ENCODE data around the gene CELF5. TPM values are rescaled to one million over a fixed set of nuclear protein-coding genes. Genes with fewer than 3 reads are reported as not detected.
"Not testable (repeated sequence)": the region's sequence is repeated elsewhere in the genome, so short reads cannot be mapped to it uniquely, and the experiment has no call there.

Gene CELF5
- total RNA-seq, 1 donor from 2014 or later: not detected

GRCh38 chr19:3190921-3191805 is 33.3 kb upstream of the CELF5 start:
- no peaks in the 10 kb centered on the region for H3K9me3 ChIP-seq (ENCODE audit: control insufficient read depth in 3 of 3, low read length in 3 of 3)
- H3K27me3 ChIP-seq (ENCODE audit: control insufficient read depth in 3 of 3, insufficient read depth in 3 of 3, low read length in 3 of 3): no peaks in the 10 kb centered on the region
- H3K27ac ChIP-seq (ENCODE audit: low read depth, low read length): no peak overlapping the region
- H3K9ac ChIP-seq (ENCODE audit: low read depth in 1 of 3, low read length in 3 of 3): no peak overlapping the region
- H3K36me3 ChIP-seq (ENCODE audit: control insufficient read depth in 3 of 3, insufficient read depth in 3 of 3, low read length in 3 of 3): peaks cover 0 to 6% (median 3%) of the 10 kb centered on the region in 3 donors
- H3K4me1 ChIP-seq (ENCODE audit: control insufficient read depth in 3 of 3, insufficient read depth in 3 of 3, low read length in 3 of 3): peaks cover 16 to 24% (median 17%) of the 10 kb centered on the region in 3 donors
- no peak overlapping the region for H3K4me3 ChIP-seq (ENCODE audit: low read length in 3 of 3)

GRCh38 chr19:3191806-3192104 is 32.7 kb upstream of the CELF5 start:
- H3K4me1 ChIP-seq (ENCODE audit: control insufficient read depth in 3 of 3, insufficient read depth in 3 of 3, low read length in 3 of 3): peaks cover 11 to 18% (median 12%) of the 10 kb centered on the region in 3 donors
- H3K27me3 ChIP-seq (ENCODE audit: control insufficient read depth in 3 of 3, insufficient read depth in 3 of 3, low read length in 3 of 3); H3K9me3 ChIP-seq (ENCODE audit: control insufficient read depth in 3 of 3, low read length in 3 of 3); H3K36me3 ChIP-seq (ENCODE audit: control insufficient read depth in 3 of 3, insufficient read depth in 3 of 3, low read length in 3 of 3); H3K27ac ChIP-seq (ENCODE audit: low read depth, low read length); H3K4me3 ChIP-seq (ENCODE audit: low read length in 3 of 3); H3K9ac ChIP-seq (ENCODE audit: low read depth in 1 of 3, low read length in 3 of 3): not testable (repeated sequence)

GRCh38 chr19:3192228-3192635 is 32.2 kb upstream of the CELF5 start:
- no peak overlapping the region for H3K9ac ChIP-seq (ENCODE audit: low read depth in 1 of 3, low read length in 3 of 3)
- H3K9me3 ChIP-seq (ENCODE audit: control insufficient read depth in 3 of 3, low read length in 3 of 3): no peaks in the 10 kb centered on the region
- H3K27me3 ChIP-seq (ENCODE audit: control insufficient read depth in 3 of 3, insufficient read depth in 3 of 3, low read length in 3 of 3): no peaks in the 10 kb centered on the region
- H3K4me1 ChIP-seq (ENCODE audit: control insufficient read depth in 3 of 3, insufficient read depth in 3 of 3, low read length in 3 of 3): peaks cover 6 to 14% (median 8%) of the 10 kb centered on the region in 3 donors
- peaks cover 0 to 9% (median 3%) of the 10 kb centered on the region in 3 donors for H3K36me3 ChIP-seq (ENCODE audit: control insufficient read depth in 3 of 3, insufficient read depth in 3 of 3, low read length in 3 of 3)
- H3K27ac ChIP-seq (ENCODE audit: low read depth, low read length): no peak overlapping the region
- no peak overlapping the region for H3K4me3 ChIP-seq (ENCODE audit: low read length in 3 of 3)

- H3K4me1 ChIP-seq (ENCODE audit: control insufficient read depth in 3 of 3, insufficient read depth in 3 of 3, low read length in 3 of 3): peaks cover 2 to 9% (median 3%) of the 10 kb centered on the region in 3 donors
- peaks cover 0 to 9% (median 3%) of the 10 kb centered on the region in 3 donors for H3K36me3 ChIP-seq (ENCODE audit: control insufficient read depth in 3 of 3, insufficient read depth in 3 of 3, low read length in 3 of 3)
- H3K27ac ChIP-seq (ENCODE audit: low read depth, low read length): no peak overlapping the region
- no peaks in the 10 kb centered on the region for H3K9me3 ChIP-seq (ENCODE audit: control insufficient read depth in 3 of 3, low read length in 3 of 3)
- no peak overlapping the region for H3K4me3 ChIP-seq (ENCODE audit: low read length in 3 of 3)
- no peak overlapping the region for H3K9ac ChIP-seq (ENCODE audit: low read depth in 1 of 3, low read length in 3 of 3)
- no peaks in the 10 kb centered on the region for H3K27me3 ChIP-seq (ENCODE audit: control insufficient read depth in 3 of 3, insufficient read depth in 3 of 3, low read length in 3 of 3)
These were observed 31.8 kb upstream of the CELF5 start for GRCh38 chr19:3192684-3193083.

GRCh38 chr19:3193256-3194105 is 31.0 kb upstream of the CELF5 start:
- no peaks in the 10 kb centered on the region for H3K9me3 ChIP-seq (ENCODE audit: control insufficient read depth in 3 of 3, low read length in 3 of 3)
- H3K36me3 ChIP-seq (ENCODE audit: control insufficient read depth in 3 of 3, insufficient read depth in 3 of 3, low read length in 3 of 3): peaks cover 0 to 9% (median 3%) of the 10 kb centered on the region in 3 donors

GRCh38 chr19:3194106-3195087 is 30.1 kb upstream of the CELF5 start:
- H3K9ac ChIP-seq (ENCODE audit: low read depth in 1 of 3, low read length in 3 of 3): no peak overlapping the region
- H3K36me3 ChIP-seq (ENCODE audit: control insufficient read depth in 3 of 3, insufficient read depth in 3 of 3, low read length in 3 of 3): peaks cover under 1 to 7% (median 5%) of the 10 kb centered on the region in 3 donors
- no peaks in the 10 kb centered on the region for H3K27me3 ChIP-seq (ENCODE audit: control insufficient read depth in 3 of 3, insufficient read depth in 3 of 3, low read length in 3 of 3)
- no peak overlapping the region for H3K4me3 ChIP-seq (ENCODE audit: low read length in 3 of 3)
- no peak overlapping the region for H3K27ac ChIP-seq (ENCODE audit: low read depth, low read length)
- H3K4me1 ChIP-seq (ENCODE audit: control insufficient read depth in 3 of 3, insufficient read depth in 3 of 3, low read length in 3 of 3): no peaks in the 10 kb centered on the region
- no peaks in the 10 kb centered on the region for H3K9me3 ChIP-seq (ENCODE audit: control insufficient read depth in 3 of 3, low read length in 3 of 3)

More at GRCh38 chr19:3193256-3194105, 31.0 kb upstream of the CELF5 start:
- Histone ChIP-seq H3K27ac (ENCODE audit: low read depth, low read length) (no peak overlapping the region), H3K4me1 (ENCODE audit: control insufficient read depth in 3 of 3, insufficient read depth in 3 of 3, low read length in 3 of 3) (peaks cover 0 to 2% (median 0%) of the 10 kb centered on the region in 3 donors), H3K9ac (ENCODE audit: low read depth in 1 of 3, low read length in 3 of 3) (no peak overlapping the region), H3K27me3 (ENCODE audit: control insufficient read depth in 3 of 3, insufficient read depth in 3 of 3, low read length in 3 of 3) (no peaks in the 10 kb centered on the region), H3K4me3 (ENCODE audit: low read length in 3 of 3) (no peak overlapping the region)

GRCh38 chr19:3196064-3196932 is 28.2 kb upstream of the CELF5 start:
- no peak overlapping the region for H3K4me3 ChIP-seq (ENCODE audit: low read length in 3 of 3)
- H3K4me1 ChIP-seq (ENCODE audit: control insufficient read depth in 3 of 3, insufficient read depth in 3 of 3, low read length in 3 of 3): no peaks in the 10 kb centered on the region
- H3K9me3 ChIP-seq (ENCODE audit: control insufficient read depth in 3 of 3, low read length in 3 of 3): no peaks in the 10 kb centered on the region
- no peaks in the 10 kb centered on the region for H3K27me3 ChIP-seq (ENCODE audit: control insufficient read depth in 3 of 3, insufficient read depth in 3 of 3, low read length in 3 of 3)
- H3K9ac ChIP-seq (ENCODE audit: low read depth in 1 of 3, low read length in 3 of 3): no peak overlapping the region
- peaks cover 0 to 8% (median 5%) of the 10 kb centered on the region in 3 donors for H3K36me3 ChIP-seq (ENCODE audit: control insufficient read depth in 3 of 3, insufficient read depth in 3 of 3, low read length in 3 of 3)
- no peak overlapping the region for H3K27ac ChIP-seq (ENCODE audit: low read depth, low read length)

- peaks cover 0 to 11% (median 5%) of the 10 kb centered on the region in 3 donors for H3K36me3 ChIP-seq (ENCODE audit: control insufficient read depth in 3 of 3, insufficient read depth in 3 of 3, low read length in 3 of 3)
These were observed 27.6 kb upstream of the CELF5 start for GRCh38 chr19:3196933-3197205.

More at GRCh38 chr19:3196933-3197205, 27.6 kb upstream of the CELF5 start:
- no peak overlapping the region for H3K9ac ChIP-seq (ENCODE audit: low read depth in 1 of 3, low read length in 3 of 3)
- no peaks in the 10 kb centered on the region for H3K9me3 ChIP-seq (ENCODE audit: control insufficient read depth in 3 of 3, low read length in 3 of 3)
- no peak overlapping the region for H3K27ac ChIP-seq (ENCODE audit: low read depth, low read length)
- H3K4me3 ChIP-seq (ENCODE audit: low read length in 3 of 3): no peak overlapping the region
- no peaks in the 10 kb centered on the region for H3K4me1 ChIP-seq (ENCODE audit: control insufficient read depth in 3 of 3, insufficient read depth in 3 of 3, low read length in 3 of 3)
- no peaks in the 10 kb centered on the region for H3K27me3 ChIP-seq (ENCODE audit: control insufficient read depth in 3 of 3, insufficient read depth in 3 of 3, low read length in 3 of 3)
